Cerebellar cortex (tissue), 1 donor: ENCODE measurements around the gene CLTA.

Source experiments
- DNase-seq: peaks from one replicate; pipeline ENCODE4 v3.0.0-alpha.2; 2015; ENCODE audit warnings: low spot score

CLTA gene, protein sequence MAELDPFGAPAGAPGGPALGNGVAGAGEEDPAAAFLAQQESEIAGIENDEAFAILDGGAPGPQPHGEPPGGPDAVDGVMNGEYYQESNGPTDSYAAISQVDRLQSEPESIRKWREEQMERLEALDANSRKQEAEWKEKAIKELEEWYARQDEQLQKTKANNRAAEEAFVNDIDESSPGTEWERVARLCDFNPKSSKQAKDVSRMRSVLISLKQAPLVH

DNA sequence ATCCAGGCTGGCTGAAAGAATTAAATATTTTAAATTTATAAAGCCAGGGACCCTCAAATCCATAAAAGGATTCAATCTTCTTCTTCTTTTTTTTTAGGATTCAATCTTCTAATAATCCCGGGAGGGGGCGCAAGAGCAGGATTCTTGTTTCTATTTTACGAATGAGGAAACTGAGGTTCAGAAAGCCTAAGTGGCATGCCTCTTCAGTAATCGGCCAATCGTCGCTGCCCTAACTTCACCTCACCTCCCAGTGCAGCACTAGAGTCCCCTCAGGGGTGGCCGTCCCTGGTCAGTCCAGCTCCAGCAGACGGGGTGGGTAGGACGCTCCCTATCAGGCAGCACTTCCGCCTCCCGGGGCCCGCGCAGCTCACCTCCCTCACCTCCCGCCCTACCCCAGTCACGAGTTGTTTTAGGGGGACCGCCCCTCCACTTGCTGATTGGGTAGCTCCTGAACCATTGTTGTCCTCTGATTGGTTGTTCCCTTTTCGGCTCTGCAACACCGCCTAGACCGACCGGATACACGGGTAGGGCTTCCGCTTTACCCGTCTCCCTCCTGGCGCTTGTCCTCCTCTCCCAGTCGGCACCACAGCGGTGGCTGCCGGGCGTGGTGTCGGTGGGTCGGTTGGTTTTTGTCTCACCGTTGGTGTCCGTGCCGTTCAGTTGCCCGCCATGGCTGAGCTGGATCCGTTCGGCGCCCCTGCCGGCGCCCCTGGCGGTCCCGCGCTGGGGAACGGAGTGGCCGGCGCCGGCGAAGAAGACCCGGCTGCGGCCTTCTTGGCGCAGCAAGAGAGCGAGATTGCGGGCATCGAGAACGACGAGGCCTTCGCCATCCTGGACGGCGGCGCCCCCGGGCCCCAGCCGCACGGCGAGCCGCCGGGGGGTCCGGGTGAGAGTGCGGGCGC lies at the start of gene CLTA:
TSS of gene CLTA (plus strand) at position 534 of the 902 bp plus-strand sequence. CDS start at position 670, 136 bp downstream.
- DNase-seq, result peak; percentile 100

DNA sequence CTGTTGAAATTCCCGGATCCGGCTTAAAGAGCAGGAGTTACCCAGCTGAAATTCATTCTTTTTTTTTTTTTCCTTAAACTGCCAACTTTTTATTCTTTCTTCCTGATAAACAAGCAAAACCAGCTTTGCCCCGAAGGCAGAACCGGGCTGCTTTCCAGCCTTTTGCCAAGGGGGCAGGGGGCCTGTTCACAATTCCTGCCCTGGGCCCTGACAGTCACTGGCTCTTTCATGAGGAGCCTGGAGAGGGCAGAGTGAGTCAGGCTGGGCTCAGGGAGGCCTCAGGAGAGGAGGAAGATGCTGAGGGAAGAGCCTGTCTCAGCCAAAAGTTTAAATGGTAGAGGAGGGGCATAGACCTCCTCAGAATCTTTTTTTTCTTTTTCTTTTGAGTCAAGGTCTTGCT lies 49.4 kb upstream of the CLTA start:
- DNase-seq, result peak; percentile 39

DNA sequence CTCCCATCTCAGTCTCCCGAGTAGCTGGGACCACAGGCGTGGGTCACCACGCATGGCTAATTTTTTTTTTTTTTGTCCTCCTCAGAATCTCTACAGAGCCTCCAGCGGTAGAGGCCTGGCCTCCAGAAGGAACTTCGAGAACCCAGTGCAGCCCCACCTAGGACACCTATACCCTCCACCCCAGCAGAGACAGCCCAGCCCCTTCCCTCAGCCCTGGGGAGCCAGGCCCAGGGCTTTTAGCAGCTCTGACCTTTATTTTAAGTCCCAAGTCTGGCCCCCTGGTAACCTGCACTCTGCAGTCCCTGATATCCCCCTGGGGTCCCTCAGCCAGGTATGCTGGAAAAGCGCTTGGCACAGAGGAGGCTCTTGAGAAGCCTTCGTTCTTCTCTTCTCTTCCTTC lies 49.0 kb upstream of the CLTA start:
- DNase-seq, result no peak

DNA sequence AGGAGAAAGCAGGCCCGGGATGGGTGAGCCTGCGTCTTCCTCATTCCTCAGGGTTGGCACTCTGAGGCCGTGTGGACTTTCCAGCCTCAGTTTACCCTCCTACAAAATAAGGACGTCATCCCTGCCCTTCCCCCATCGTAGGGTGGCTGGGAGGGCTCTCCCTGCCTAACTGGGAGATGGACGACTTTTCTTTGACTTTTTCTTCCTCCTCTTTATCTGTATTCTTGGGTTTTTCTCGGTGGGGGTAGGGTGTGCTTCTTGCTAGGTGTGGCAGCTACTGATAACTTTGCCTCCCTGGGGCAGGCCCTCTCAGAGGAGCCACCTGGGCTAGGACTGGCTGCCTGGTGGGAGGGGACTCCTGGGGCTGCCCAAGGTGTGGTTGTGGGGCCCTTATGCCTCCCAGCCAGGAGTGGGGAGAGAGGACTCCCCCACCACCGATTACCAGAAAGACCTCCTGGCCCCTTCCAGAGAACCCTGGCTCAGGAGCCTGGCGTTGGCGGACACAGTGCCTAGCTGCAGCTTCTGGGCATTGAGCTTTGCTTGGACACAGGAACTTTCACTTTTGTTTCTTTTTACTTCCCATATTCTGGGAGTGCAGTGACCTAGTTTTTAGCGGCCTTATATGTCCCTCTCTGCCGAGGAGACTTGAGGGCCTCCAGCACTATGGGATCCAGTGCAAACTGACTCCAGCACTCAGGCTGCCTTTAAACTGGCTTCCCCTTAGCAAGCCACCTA lies 48.0 kb upstream of the CLTA start:
- DNase-seq, result no peak

DNA sequence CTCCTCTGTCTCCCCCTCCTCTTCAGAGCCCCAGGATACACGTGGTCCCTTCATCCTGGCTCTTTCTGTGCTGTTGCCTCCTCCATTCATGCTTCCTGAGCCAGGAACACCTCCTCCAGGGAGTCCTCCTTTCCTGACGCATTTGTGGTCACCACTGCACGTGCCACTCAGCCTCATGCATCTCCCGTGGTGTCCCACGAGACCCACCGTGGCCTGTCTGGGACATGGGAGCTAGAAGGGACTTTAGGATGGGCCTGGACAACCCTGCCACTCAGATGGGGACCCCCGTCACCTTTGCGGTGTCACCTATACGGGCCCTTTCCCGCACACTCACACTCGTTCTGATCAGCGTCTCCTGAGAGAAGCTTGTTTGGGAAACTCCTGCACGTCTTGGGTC lies 47.5 kb upstream of the CLTA start:
- DNase-seq, result no peak

DNA sequence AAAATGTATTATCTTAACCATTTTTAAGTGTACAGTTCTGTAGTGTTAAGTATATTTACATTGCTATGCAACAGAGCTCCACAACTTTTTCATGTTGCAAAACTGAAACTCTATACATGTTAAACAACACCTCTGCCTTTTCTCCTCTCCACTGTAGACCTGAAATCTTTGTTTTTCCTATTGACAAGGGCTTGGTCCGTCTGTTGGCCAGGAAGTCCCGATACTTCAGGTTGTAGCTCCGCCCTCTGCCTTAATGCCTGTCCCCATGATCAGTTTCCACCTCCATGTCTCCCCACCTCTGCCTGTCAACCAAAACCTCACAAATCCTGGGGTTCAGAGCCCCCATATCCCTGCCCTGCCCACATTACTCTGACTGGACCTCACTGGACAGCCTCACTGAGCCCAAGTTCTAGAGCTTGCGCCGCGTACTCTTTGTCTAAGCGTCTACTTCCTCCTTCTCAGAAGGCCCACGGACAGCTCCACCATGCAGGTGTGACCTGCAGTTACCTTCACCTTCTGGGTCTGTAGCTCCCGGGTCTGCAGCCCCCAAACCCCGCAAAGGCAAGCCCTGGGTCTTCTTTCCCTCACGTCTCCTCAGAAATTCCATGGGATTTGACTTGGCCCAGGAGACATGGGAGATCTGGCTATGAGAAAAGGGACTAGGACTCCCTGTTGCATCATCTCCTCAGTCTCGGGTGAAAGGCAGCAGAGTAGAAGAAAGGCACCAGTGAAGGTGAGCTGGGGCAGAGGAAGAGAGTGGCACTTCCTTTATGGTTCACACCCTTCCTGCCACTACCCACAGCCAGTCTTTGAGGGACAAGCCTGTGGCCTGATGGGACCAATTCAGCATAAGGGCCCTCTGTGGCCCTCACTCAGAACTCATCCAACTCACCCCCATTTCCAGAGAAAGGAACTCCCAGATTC lies 46.1 kb upstream of the CLTA start:
- no peak for DNase-seq

DNA sequence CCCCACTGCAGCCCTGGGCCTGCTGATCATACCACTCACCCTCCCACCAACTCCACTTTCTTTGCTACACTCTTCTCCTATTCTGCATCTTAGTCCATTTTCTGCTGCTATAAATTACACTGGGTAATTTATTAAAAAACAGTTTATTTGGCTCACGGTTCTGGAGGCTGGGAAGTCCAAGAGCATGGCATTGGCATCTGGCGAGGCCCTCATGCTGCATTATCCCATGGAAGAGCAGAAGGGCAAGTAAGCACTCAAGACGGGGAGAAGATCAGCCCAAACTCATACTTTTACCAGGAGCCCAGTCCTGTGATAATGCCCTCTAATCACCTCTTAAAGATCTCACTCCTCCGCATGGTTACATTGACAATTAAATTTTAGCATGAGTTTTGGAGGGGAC lies 44.8 kb upstream of the CLTA start:
- no peak for DNase-seq

DNA sequence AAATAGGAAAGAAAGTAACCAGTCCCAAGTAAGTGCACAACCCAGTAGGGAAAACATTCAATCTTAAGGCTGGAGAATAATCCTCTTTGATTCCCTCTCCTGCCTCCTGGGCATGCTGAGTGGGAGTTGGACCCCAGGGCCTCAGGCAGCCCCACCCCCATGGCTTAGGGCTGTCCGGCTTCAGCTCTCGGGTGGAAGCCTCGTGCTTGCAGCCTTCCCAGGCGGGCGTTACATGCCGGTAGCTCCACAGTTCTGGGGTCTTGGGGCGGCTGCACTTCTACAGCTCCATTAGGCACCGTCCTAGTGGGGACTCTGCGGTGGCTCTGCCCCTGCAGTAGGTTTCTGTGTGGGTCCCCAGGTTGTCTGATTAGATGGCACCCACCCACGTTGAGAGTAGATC lies 44.1 kb upstream of the CLTA start:
- no peak for DNase-seq

DNA sequence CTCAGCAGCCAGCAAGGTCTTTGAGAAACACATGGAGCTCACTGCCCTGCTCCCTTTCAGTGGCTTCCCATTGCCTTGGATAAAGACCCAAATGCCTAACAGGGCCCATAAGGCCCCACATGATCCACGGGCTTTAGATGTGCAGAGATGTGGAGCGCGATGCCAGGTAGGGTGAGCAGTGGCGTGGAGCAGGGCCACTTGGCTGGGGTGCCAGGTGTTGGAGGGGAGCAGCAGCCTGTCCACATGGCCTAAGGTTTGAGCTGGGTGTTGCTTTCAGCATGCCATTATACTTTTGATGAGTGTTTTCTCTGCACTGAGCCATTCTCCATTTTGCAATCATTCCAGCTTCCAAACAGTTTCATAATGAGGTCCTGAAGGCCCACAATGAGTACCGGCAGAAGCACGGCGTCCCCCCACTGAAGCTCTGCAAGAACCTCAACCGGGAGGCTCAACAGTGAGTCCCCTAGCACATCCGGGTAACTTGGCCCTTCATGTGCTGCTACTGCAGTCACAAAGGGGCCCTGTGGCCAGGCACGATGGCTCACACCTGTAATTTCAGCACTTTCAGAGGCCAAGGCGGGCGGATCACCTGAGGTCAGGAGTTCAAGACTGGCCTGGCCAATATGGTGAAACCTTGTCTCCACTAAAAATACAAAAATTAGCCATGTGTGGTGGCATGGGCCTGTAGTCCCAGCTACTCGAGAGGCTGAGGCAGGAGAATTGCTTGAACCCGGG lies 43.1 kb upstream of the CLTA start:
- no peak for DNase-seq

DNA sequence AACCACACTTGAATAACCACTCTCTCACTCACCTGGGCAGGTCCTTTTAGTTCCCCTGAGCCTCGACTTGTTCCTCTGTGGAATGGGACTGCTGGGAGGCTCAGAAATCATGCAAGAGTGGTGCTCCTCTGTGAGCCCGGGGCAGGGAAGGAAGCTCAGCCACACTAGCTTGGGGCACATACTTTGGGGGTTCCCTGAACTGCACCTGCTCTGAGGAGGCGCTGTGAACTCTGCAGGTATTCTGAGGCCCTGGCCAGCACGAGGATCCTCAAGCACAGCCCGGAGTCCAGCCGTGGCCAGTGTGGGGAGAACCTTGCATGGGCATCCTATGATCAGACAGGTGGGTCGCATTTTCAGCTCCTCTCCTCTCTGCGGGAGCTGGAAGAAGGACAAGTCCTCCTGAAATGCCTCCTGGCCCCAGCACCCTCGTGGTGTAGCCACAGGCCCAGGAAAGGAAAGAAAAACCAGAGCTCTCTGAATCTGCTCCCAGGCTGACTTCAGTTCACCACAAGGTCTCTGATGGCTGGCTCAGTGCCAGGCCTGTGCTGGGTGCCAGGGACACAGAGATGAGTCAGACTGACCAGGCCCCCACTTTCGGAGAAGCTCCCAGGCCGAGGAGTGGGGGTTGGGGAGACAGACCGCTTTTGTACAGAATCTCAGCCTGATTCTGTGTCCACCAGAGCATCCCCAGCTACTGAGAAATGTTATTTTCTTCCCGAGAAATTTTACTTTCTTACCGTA lies 42.2 kb upstream of the CLTA start:
- peak; percentile 96 for DNase-seq

DNA sequence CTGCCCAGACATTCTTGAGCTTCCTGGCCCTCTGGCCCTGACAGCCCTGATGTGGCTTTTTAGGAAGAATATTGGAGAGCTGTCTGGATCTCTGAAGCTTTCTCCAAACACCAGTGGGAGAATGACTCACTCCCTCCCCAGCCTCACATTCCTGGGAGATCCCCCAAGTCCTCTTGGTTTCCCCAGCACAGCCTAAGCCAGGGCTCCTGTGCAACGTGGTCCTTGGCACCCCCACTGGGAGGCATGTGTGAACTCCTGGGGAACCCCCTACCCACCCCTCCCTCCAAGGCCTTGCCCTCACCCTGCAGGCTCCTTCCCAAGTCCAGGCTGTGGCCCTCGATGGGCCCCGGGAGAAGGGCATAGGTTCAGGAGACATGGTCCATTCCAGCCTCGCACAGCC lies 41.5 kb upstream of the CLTA start:
- DNase-seq, result no peak

DNA sequence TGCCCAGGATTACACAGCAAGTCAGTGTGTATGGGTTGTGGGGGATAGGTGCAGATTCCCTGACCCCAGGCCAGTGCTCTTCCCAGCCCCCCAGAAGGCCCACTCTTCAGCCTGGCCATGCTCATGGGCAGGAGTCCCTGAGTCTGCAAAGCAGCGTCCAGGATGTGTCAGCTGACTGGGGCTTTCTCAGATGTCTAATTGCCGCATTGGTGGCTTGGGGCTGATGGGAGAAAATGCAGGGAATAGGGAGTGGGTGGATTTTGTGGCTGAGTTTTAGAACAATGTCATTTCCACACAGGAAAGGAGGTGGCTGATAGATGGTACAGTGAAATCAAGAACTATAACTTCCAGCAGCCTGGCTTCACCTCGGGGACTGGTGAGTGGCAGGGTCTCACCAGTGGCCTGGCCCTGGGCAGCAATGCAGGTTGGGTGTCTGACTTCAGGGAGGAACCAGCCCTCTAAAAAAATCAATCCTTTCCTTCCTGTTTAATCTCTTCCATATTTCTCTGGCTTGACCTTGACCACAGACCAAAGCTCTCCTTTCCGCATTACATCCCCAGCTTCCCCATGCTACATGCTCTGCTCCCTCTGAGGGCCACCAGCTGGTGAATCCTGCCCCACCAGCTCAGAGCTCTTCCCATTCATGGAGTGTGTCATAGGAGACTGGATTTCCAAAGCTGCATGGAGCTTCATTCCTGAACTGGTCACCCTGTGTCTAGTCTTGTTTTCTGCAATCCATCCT lies 40.0 kb upstream of the CLTA start:
- DNase-seq, result no peak

DNA sequence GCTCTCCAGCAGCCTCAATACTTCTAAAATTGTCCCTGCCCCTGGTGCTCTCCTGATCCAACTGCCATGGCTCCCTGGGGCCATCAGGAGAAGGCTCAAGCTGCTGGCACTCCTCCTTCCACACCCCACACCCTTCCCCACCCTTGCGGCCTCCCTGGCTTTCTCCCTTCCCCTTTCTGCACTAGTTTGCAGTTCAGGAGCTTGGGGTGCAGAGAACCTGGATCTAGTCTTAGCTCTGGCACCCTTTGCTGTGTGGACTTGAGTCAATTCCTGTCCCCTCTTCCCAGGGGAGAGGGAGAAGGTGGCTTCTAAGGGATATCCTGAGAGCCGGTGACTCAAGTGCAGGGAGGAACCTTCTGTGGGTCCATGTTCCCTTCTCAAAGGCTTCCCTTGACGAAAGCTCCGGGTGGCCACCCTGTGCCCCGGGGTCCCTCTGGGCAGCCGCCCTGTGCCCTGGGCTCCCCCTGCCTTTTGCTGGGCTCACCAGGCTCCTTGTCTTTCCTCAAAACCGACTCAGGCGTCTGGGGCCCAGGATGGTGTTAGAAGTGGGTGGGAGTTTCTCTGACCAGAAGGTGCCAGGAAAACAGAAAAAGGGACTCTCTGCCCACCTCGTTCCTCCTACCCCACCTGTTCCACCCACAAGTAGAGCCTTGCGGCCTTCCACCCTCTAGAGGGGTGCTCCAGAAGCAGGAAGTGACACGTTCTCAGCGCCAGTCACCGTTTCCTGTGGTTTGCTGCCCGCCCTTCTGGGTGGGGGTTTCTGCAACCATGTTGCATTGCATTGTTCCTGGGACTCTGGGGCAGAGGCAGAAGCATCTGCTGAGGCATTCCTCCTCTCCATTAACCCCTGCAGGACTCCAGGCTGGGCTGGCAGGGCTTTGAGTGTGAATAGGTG lies 39.2 kb upstream of the CLTA start:
- no peak for DNase-seq

DNA sequence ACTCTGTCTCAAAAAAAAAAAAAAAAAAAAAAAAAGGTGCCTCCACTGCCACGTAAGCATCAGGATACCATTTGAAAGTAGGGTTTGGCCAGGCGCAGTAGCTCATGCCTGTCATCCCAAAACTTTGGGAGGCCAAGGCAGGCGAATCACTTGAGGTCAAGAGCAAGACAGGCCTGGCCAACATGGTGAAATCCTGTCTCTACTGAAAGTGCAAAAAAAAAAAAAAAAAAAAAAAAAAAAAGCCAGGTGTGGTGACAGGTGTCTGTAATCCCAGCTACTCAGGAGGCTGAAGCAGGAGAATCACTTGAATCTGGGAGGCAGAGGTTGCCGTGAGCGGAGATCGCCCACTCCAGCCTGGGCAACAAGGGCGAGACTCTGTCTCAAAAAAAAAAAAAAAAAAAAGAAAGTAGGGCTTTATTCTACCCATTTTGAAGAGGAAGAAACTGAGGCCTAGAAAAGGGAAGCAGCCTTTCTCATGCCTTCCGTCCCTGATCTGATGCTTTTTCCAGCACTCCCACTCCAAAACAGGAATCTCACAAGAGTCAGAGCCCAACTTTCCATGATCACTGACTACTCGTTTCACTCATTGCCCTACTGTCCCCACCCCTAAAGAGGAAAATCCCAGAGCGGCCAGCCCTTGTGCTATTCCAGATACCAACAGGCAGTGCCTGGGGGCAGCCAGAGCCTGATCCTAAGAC lies 37.8 kb upstream of the CLTA start:
- DNase-seq, result no peak

DNA sequence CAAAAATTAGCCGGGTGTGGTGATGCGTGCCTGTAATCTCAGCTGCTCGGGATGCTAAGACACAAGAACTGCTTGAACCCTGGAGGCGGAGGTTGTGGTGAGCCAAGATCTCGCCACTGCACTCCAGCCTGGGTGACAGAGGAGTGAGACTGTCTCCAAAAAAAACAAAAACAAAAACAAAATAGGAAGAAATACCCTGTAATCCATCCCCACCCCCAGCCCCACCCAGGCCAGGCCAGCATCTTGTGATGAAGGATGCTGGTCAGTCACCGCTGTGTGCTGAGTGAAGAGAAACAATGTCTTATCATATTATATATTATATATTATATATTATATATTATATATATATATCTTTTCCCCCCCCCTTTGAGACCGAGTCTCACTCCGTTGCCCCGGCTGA lies 37.0 kb upstream of the CLTA start:
- no peak for DNase-seq

DNA sequence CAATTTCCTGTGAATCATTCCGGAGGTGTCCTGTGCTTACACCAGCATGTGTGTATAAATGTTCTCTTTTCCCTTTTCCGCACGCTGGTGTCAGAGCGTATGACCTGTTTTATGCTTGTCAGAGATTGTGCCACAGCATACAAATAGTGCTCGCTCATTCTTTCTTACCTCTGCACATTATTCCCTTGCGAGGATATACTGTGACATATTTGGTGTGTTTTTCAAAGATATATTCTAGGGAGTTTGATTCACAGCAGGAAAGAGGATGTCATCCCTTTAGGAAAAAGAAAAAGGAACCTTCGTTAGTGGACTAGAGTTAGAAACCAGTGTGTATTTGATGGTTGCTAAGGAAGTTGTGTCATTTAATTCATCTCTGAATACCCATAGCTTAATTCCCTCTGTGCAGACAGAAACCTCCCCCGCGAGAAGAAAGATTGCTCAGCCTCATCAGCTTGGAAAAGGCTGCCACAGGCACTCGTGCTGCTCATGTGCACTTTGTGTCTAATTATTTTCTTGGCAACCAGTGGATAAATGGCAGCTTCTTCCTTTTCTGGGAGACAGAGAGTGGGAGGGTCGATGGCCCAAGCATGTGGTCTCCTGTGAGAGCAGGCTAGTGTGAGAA lies 36.3 kb upstream of the CLTA start:
- peak; percentile 47 for DNase-seq

DNA sequence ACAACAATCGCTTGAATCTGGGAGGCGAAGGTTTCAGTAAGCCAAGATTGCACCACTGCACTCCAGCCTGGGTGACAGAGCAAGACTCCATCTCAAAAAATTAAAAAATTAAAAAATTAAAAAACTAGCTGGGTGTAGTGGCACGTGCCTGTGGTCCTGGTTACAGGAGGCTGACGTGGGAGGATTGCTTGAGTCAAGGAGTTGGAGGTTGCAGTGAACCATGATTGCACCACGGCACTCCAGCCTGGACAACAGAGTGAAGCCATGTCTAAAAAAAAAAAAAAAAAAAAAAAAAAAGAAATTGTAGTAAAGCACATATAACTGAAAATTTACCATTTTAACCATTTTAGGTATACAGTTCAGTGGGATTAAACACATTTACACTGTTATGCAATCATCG lies 34.6 kb upstream of the CLTA start:
- no peak for DNase-seq

DNA sequence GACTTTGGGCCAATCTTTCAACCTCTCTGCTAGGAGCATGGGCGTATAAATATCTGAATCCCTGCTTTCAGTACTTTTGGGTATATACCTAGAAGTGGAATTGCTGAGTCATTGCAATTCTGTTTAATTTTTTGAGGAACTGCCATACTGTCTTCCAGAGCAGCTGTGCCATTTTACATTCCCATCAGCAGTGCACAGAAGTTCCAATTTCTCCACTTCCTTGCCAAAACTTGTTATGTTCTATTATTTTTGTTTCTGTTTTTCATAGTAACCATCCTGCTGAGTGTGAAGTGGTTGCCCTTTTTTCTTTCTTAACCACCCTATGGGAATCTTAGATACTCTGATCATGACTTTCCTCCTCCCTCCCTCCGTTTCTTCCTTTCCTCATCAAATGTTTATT lies 32.6 kb upstream of the CLTA start:
- no peak for DNase-seq
